Breast epithelium (tissue), 4 donors: ENCODE data around the gene FKBP2. TPM values are rescaled to one million over a fixed set of nuclear protein-coding genes. Genes with fewer than 3 reads are reported as not detected.

Experiments used
- DNase-seq, 2 donors: peaks; one replicate each; pipeline ENCODE4 v3.0.0-alpha.2; 2019; ENCODE audit warnings: low spot score in 2 of 2
- H3K27ac ChIP-seq, 2 donors: fragments of 200-600 bp; sonication (generic) in 1 of 2; one replicate each; pipeline ENCODE4 v1.5.1; 2016 to 2019; ENCODE audit warnings: mild to moderate bottlenecking in 1 of 2
- H3K27me3 ChIP-seq, 2 donors: fragments of 200-600 bp; sonication (generic) in 1 of 2; one replicate each; pipeline versions ENCODE4 v1.5.1 to v1.6.0; 2017 to 2019; ENCODE audit warnings: control low read depth in 1 of 2, mild to moderate bottlenecking in 1 of 2
- H3K36me3 ChIP-seq: fragments of 200-600 bp; one replicate; pipeline ENCODE4 v1.5.1; 2019
- H3K4me1 ChIP-seq, 2 donors: fragments of 200-600 bp; sonication (generic); one replicate each; pipeline ENCODE4 v1.5.1; 2016 to 2019; ENCODE audit warnings: control low read depth in 1 of 2
- H3K4me3 ChIP-seq, 3 donors: fragments of 200-600 bp; sonication (generic); 1 replicate in 2 of 3; 2 replicates in 1 of 3; pipeline ENCODE4 v1.5.1; 2016 to 2019; ENCODE audit warnings: mild to moderate bottlenecking in 3 of 3, moderate library complexity in 2 of 3
- H3K9me3 ChIP-seq, 2 donors: fragments of 200-600 bp; sonication (generic) in 1 of 2; one replicate each; pipeline ENCODE4 v1.5.1; 2016 to 2019; ENCODE audit warnings: control low read depth in 1 of 2
- CTCF ChIP-seq, 3 donors: fragments of 450-650 bp; IDR thresholded peaks; one replicate each; pipeline ENCODE4 v1.5.1; 2016 to 2017; ENCODE audit warnings: antibody characterized with exemption in 3 of 3, mild to moderate bottlenecking in 3 of 3, moderate library complexity in 3 of 3
- POLR2A ChIP-seq: fragments of 450-650 bp; IDR thresholded peaks from one replicate; pipeline ENCODE4 v1.6.1; 2016; ENCODE audit warnings: antibody characterized with exemption, mild to moderate bottlenecking, moderate library complexity
- POLR2AphosphoS5 ChIP-seq, 3 donors: sonication (generic); formaldehyde crosslinking; IDR thresholded peaks; one replicate each; pipeline ENCODE4 v1.6.1; 2017; ENCODE audit warnings: antibody characterized with exemption in 3 of 3
- intact Hi-C: fragments of 100-400 bp; cut with DNase I; formaldehyde crosslinking; loops from one replicate; pipeline ENCODE4 v1.15.1; 2023; ENCODE audit warnings: low total_unique reads
- total RNA-seq, 3 donors: library from RNA; depleted of rRNA; stranded (reverse); fragments of >200 nt; gene quantifications; one replicate each; pipeline ENCODE4 v1.1.0, GENCODE V29; 2016

Gene FKBP2
- total RNA-seq, 3 donors from 2014 or later: 51.4 to 77.3 (median 54.6) TPM

GRCh38 chr11:64284962-64285884 lies 44.3 kb downstream of the FKBP2 start, which contains the start of gene GPR137:
TSS of gene GPR137 (plus strand) at chr11:64285848. CDS start at chr11:64286525, 677 bp downstream.
- Histone ChIP-seq H3K27me3 (no peaks in the 10 kb centered on the region), H3K4me3 (peak within 1 kb of the TSS; percentile 84 to 91 (median 91)), H3K4me1 (peaks cover 3 to 21% of the 10 kb centered on the region in 2 donors), H3K27ac (peak within 1 kb of the TSS; percentile 93 to 98), H3K9me3 (no peaks in the 10 kb centered on the region), H3K36me3 (no peaks in the 10 kb centered on the region)
- TF ChIP-seq POLR2A (peak; percentile 3), POLR2AphosphoS5 (IDR thresholded peaks at IDR 0.05) (peak in 2 of 3 donors; percentile 31 to 60), CTCF (IDR thresholded peaks at IDR 0.05) (no peak)
- intact Hi-C loops: no loop called here
- DNase-seq: peak; percentile 81 to 90

- intact Hi-C loops: no loop called here
- Histone ChIP-seq H3K4me3 (peak overlapping the region; percentile 84 to 91 (median 91)), H3K4me1 (peaks cover 5 to 22% of the 10 kb centered on the region in 2 donors), H3K36me3 (no peaks in the 10 kb centered on the region), H3K27me3 (peaks cover 0 to 4% of the 10 kb centered on the region in 2 donors), H3K9me3 (no peaks in the 10 kb centered on the region), H3K27ac (peak overlapping the region; percentile 93 to 98)
- peak in 1 of 2 donors; percentile 40 for DNase-seq
- TF ChIP-seq POLR2AphosphoS5 (IDR thresholded peaks at IDR 0.05): no peak
- TF ChIP-seq POLR2A: no peak
- TF ChIP-seq CTCF (IDR thresholded peaks at IDR 0.05): no peak
Observed at GRCh38 chr11:64285885-64286800, 45.2 kb downstream of the FKBP2 start.

GRCh38 chr11:64286801-64287159 lies 45.9 kb downstream of the FKBP2 start:
- Histone ChIP-seq H3K4me3 (no peak overlapping the region), H3K4me1 (peaks cover 9 to 27% of the 10 kb centered on the region in 2 donors), H3K9me3 (no peaks in the 10 kb centered on the region), H3K27me3 (peaks cover 6 to 10% of the 10 kb centered on the region in 2 donors), H3K27ac (peak overlapping the region in 1 of 2 donors; percentile 98), H3K36me3 (no peaks in the 10 kb centered on the region)
- TF ChIP-seq CTCF (IDR thresholded peaks at IDR 0.05): no peak
- no peak for TF ChIP-seq POLR2AphosphoS5 (IDR thresholded peaks at IDR 0.05)
- no peak for TF ChIP-seq POLR2A
- DNase-seq: no peak
- intact Hi-C loops: no loop called here

GRCh38 chr11:64287676-64288352 lies 46.9 kb downstream of the FKBP2 start:
- Histone ChIP-seq H3K27ac (no peak overlapping the region), H3K9me3 (no peaks in the 10 kb centered on the region), H3K27me3 (peaks cover 8 to 21% of the 10 kb centered on the region in 2 donors), H3K4me3 (no peak overlapping the region), H3K4me1 (peaks cover 17 to 31% of the 10 kb centered on the region in 2 donors), H3K36me3 (no peaks in the 10 kb centered on the region)
- TF ChIP-seq POLR2AphosphoS5 (IDR thresholded peaks at IDR 0.05) (no peak), CTCF (IDR thresholded peaks at IDR 0.05) (no peak), POLR2A (no peak)
- intact Hi-C loops: no loop called here
- no peak for DNase-seq
